Activated CD4-positive, alpha-beta T cell treated with anti-CD3 and anti-CD28 coated beads, Interleukin-2, amount 50 U/mL, for 1 hour (primary cell): ENCODE data around the gene ATF1.

Source experiments
- DNase-seq: peaks from one replicate; pipeline ENCODE4 v3.0.0-alpha.2; 2020

The ATF1 gene

GRCh38 chr12:50763639-50764285 is at the start of gene ATF1:
Gene ATF1, plus strand, starts transcription at chr12:50764101. Its CDS starts 16,045 bp downstream, at chr12:50780146.
- DNase-seq: peak; percentile 85

DNA sequence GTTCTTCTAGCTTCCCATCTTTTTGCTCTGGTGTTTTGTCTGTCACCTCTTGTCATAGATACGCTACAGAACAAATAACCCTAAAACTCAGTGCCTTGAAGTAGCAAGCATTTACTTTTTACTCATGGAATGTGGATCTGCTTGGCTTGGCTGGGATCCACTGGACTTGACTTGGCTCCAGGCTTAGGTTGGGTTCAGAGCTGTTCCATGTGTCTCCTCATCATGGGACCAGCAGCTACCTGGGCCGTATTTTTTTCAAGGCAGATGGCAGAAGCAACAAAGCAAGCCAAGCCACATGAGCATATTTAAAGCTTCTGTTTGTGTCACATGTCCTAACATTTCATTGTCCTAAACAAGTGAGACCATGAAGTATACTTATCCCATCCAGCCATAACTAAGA is 48.7 kb upstream of the ATF1 start:
- no peak for DNase-seq

DNA sequence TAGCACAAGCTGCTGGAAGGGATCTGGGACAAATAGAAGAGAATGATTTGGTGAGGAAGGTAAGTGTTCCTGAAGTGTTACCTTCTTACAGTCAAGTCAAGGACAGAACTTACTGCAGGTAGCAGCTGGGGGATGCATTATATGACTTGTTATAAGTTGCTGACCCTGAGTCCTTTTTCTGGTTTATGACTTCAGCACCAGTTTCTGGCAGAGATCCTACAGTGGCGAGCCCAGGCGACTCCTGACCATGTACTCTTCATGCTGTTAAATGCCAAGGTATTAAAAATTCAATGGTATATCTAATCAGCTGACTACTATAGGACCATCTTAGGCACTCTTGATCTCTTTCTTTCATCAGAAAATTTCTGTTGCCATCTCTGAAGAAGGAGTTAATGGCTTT is 45.1 kb upstream of the ATF1 start:
- DNase-seq: no peak

DNA sequence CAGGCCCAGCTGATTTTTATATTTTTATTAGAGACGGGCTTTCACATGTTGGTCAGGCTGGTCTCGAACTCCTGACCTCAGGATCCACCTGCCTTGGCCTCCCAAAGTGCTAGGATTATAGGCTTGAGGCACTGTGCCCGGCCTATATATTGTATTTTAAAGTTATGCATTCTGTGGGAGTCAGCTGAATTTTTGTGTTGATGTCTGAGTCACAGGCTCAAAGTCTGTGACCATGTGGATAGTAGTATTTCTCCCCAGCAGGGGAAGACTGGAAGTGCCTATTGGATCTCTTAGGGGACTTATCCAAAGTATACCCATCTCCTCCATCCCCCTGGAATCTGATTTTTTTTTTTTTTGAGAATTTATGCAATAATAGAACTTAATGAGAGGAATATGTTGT is 43.8 kb upstream of the ATF1 start:
- no peak for DNase-seq

GRCh38 chr12:50720501-50720900 is 43.4 kb upstream of the ATF1 start:
- no peak for DNase-seq

DNA sequence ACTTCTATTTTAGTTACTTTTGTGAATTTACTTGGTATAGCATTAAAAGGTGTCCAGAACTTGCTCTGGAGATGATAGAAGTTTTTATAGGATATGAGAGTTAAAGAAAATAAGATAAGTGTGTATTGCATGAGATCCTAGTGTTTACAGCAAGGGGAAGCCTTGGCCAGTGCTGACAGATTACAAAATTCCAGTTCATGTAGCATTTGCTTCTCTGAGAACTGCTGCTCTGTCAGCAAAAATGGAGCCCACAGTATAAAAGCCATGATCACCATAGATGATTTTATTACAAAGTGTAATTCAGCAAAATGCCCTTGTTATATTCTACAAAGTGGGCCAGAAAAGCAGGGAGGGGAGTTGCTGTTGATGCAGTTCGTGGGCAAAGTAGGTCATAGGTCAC is 40.0 kb upstream of the ATF1 start:
- DNase-seq: no peak

DNA sequence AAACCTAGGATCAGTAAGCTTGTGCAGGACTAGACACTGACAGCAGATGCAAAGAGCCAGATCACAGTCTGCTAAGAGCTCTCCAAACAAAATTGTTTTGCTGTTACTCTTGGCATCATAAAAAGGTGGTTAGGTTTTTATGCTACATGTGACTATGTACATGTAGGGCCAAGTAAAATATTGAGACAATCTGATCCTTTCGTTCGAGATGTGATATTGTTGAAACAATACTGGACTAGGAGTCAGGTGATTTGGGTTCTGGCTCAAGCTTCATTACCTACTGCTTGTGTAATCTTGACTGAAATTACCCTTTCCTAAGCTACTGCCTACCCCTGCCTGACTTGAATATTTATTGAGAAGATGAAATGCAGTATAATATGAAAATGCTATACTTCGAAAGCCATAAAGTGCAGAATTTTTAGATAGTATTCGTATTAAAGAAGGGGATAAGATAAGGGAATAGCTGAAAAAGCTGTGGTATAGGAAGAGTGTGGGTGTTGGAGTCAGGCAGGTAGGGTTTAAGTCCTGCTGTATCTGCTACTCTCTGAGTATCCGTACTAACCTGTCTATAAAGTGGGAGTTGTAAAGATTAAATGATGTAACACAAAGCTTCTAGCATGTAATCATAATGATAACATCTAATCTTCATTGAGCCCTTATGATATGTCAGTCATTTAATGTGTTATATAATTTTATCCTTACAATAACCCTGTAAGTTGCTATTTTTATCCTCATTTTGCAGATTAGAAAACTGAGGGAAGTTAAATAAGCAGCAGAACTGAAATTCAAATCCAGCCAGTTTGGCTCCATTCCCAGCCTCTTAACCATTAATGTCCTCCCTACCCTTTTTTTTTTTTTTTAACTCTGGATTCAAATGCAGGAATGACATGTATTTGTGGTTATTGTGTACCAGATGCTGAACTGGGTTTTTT is 38.6 kb upstream of the ATF1 start:
- DNase-seq: no peak

DNA sequence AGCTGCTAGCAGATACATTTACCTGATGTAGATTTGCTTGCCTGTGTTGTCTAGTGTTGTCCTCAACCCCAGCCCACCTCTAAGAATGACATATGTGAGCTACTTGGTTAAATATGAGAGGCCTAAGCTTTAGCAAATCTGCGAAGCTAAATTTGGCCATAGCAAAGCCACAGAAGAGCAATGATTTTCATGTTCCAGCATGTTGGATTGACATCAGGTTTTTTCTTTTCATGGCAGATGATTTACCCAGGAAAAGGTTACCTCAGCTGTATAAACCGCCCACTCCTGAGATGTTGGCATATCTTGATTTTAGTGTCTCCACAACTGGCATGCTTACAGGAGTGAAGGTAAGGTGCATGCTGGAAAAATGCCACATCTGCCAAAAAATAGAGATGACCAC is 36.4 kb upstream of the ATF1 start:
- no peak for DNase-seq

DNA sequence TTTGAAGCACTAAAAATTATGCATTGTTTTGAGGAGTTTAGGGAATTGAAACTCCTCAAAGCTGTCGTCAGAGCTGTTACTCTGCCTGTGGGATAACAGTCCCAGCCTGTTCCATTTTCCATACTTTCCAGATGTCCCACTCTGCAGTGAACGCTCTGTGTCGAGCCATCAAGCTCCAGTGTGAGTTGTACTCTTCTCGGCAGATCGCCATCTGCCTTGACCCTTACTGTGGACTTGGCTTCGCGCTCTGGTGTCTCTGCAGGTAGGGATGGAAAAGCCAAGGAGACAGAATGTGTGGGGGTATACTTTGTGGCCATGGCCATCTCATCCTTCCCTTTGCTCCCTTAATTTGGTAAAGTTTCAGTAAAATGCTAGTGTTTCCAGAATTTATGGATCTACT is 35.5 kb upstream of the ATF1 start:
- no peak for DNase-seq

- DNase-seq: no peak
These were observed 35.1 kb upstream of the ATF1 start for GRCh38 chr12:50728841-50729240.

DNA sequence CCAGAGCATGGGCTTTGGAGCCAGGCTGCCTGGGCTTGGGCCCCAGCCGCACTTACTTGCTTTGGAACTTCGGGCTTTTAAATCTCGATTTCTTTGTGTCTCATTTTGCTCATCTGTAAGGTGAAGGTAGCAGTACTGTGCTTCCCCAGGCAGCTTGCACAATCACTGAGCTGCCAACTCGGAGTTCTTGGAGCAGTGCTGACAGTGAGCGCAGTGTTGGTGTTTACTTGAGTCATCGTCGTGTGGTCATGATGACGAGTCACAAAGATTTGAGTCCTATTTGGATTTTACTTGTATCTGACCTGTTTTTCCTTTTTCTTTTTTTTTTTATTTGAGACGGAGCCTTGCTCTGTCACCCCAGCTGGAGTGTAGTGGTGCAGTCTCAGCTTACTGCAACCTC is 31.3 kb upstream of the ATF1 start:
- DNase-seq: no peak

DNA sequence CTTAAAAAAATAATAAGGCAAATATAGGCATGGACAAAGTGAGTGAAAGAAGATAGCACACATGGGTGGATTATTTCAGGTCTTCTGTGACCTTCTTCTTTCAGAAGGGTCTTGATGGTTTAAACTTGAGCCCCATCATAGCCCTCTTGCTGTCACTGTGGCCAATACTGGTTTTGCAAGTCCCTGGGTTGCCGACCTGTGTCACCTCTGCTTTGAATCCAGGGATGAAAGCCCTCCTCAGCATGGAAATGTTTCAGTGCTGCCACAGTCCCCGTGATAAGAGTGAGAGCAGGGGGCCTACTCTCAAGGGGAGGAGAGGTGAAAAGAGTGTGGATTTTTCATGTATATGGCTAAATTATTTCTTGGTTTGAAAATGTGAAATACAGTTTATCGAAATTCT is 30.2 kb upstream of the ATF1 start:
- no peak for DNase-seq

DNA sequence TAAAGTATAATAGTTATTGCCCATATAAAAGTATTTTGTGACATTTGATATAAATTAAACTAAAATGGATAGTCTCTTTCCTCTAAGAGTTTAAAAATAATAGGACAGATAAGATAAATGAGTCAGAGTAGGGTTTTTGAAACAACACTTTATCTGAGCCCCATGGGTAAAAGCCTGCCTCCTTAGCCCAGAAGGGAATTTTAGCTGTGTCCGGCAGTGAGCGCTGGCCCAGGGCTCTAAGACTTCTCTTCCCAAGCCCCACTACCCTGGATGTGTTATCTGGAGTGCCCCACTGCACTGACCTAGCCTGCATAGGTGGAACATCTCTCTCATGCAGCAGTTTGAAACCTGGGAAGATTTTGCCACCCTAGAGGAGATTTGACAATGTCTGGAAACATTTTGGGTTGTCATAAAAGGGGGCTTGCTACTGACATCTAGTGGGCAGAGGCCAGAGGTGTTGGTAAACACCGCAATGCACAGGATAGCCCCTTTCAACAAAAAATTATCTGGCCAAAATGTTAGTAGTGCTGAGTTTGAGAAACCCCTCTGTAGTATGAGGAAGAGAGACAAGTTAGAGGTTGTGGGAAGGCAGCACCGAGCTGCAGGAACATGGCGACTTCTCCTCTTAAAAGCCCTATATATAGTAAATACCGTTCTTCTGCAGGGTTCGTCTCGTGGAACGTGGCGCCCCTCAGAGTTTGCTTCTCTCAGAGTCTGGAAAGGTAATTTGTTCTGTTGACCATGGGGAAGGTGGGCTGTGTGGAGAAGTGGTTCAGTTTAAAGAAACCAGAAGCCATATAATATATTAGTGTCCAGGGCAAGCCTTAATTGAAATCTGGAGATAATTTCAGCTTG is 29.3 kb upstream of the ATF1 start:
- no peak for DNase-seq

DNA sequence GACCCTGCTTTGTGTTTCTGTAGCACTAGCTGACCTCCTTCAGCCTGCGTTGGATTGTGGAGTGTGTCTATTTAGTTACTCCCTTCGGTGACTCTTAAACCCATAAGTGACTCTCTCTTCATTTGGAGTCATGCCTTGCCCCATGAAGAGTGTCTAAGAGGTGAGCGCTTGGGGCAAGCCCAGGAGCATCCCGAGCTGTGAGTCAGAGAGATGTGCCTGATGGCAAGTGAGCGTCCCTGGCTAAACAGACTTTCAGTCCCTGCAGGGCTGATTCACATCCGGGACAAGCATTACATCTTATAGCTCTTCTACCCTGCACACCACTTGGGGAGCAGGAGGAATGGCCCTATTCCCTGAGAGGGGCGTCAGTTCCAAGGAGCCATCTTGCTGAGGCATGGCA is 24.3 kb upstream of the ATF1 start:
- no peak for DNase-seq

- no peak for DNase-seq
These were observed 23.6 kb upstream of the ATF1 start for GRCh38 chr12:50740307-50740706.

- DNase-seq: no peak
These were observed 21.1 kb upstream of the ATF1 start for GRCh38 chr12:50742776-50743175.

DNA sequence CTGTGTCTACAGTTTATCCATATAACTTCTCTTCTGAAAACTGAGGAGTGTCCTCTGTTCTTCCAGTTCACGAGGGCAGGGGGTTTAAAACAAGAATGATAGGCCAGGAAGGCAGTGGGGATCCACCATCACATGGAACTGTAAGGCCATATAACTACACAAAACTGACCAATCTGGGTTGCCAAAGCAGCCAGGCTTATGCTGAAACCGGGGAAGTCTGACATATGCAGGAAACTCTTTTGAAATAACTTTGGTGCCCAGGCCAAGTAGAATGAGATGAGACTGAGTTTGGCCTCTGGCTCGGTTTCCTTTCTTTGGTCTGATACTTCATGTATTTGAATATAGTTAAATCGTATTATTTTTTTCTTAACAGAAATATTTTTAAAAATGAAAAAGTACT is 18.0 kb upstream of the ATF1 start:
- no peak for DNase-seq

- DNase-seq: no peak
These were observed 17.5 kb upstream of the ATF1 start for GRCh38 chr12:50746431-50746830.

GRCh38 chr12:50747817-50748216 is 16.1 kb upstream of the ATF1 start:
- no peak for DNase-seq

DNA sequence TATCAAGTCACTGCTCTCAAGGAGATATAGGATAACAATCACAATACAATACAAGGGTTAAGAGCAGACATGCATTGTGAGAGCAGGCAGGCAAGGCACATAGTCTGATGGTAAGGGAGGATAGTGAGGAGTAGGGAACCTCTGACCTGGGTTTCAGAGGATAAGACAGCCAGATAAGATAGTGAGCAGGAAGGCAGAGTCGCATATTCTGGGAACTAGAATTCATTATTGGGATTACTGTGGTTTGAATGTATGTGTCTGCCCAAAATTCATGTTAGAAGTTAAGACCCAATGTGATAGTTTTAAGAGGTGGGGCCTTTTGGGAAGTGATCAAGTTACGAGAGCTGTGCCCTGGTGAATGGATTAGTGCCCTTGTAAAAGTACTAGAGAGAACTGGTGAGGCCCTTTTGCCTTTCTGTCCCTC is 14.4 kb upstream of the ATF1 start:
- no peak for DNase-seq

- no peak for DNase-seq
These were observed 13.5 kb upstream of the ATF1 start for GRCh38 chr12:50750366-50750765.

GRCh38 chr12:50751948-50752721 is 11.8 kb upstream of the ATF1 start:
- no peak for DNase-seq
